ENCODE data around the gene PAM. TPM values are rescaled to one million over a fixed set of nuclear protein-coding genes. Genes with fewer than 3 reads are reported as not detected.

The PAM gene
- total RNA-seq, 2 donors from 2014 or later = 76.8 to 171 TPM

DNA sequence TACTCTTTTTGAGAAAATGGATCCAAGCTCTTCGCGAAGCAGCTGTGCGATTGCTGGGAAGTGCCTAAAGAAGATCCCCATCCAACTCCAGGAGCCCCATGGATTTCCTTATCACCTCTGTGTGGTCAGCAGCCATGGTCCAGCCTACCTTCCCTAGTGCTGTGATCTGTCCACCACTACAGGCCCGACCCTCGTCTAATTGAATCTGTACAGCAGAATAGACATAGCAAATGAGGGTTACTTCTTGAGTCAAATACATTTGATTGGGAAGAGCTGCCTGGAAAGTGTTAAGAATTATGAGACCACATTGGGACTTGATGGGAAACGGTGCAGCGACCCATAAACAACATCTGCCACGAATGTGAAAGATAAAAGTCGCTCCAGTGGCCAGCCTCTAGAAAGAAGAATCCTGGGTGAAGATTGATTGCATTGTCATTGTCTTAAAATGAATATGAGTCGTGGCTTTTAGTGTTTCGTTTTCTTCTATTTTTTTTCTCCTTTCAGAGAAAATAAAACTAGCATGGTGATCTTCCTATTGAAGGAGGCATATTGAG is 118.4 kb downstream of the PAM start:
- H3K36me3 ChIP-seq = no peaks in the 10 kb centered on the region
- 91% methylated on average over 11 of the region's 11 CpGs for WGBS
- no peak overlapping the region for H3K27ac ChIP-seq
- H3K4me3 ChIP-seq = no peak overlapping the region
- no peaks in the 10 kb centered on the region for H3K4me1 ChIP-seq (replicated peaks)
- no peaks in the 10 kb centered on the region for H3K27me3 ChIP-seq (replicated peaks; ENCODE audit: insufficient read depth)
- TF ChIP-seq POLR2A (IDR thresholded peaks at IDR 0.05) (no peak), POLR2AphosphoS5 (IDR thresholded peaks at IDR 0.05) (no peak)
- TF ChIP-seq, protein P1, sequence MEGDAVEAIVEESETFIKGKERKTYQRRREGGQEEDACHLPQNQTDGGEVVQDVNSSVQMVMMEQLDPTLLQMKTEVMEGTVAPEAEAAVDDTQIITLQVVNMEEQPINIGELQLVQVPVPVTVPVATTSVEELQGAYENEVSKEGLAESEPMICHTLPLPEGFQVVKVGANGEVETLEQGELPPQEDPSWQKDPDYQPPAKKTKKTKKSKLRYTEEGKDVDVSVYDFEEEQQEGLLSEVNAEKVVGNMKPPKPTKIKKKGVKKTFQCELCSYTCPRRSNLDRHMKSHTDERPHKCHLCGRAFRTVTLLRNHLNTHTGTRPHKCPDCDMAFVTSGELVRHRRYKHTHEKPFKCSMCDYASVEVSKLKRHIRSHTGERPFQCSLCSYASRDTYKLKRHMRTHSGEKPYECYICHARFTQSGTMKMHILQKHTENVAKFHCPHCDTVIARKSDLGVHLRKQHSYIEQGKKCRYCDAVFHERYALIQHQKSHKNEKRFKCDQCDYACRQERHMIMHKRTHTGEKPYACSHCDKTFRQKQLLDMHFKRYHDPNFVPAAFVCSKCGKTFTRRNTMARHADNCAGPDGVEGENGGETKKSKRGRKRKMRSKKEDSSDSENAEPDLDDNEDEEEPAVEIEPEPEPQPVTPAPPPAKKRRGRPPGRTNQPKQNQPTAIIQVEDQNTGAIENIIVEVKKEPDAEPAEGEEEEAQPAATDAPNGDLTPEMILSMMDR (IDR thresholded peaks at IDR 0.05) = no peak
- no peaks in the 10 kb centered on the region for H3K9me3 ChIP-seq
- intact Hi-C loops (cut with DNase I) = no loop called here
- no peak for DNase-seq (ENCODE audit: low spot score)

DNA sequence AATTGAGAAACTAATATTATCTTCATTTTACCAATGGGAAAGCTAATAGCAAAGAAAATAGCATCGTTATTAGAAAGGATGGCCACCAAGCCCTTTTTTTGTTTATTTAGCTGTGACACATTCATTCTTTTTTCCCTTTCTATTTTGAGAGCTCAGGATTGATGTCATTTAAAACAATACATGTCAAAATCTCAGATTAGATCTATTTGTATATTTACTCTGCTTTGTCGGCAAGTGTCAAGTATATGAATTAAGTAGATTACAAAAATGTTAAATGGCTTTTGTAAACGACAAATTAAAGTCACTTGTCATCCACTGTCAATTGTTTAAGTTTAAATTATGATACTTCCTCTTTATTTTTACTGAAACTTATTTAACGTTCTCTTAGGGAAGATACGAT is 118.9 kb downstream of the PAM start:
- no peak overlapping the region for H3K4me3 ChIP-seq
- no peaks in the 10 kb centered on the region for H3K4me1 ChIP-seq (replicated peaks)
- DNase-seq (ENCODE audit: low spot score) = no peak
- intact Hi-C loops (cut with DNase I) = no loop called here
- no peak overlapping the region for H3K27ac ChIP-seq
- no peaks in the 10 kb centered on the region for H3K9me3 ChIP-seq
- no peaks in the 10 kb centered on the region for H3K36me3 ChIP-seq
- WGBS = 67% methylated on average over 5 of the region's 5 CpGs
- no peaks in the 10 kb centered on the region for H3K27me3 ChIP-seq (replicated peaks; ENCODE audit: insufficient read depth)
- TF ChIP-seq, protein P1 (IDR thresholded peaks at IDR 0.05) = no peak
- no peak for TF ChIP-seq POLR2AphosphoS5 (IDR thresholded peaks at IDR 0.05)
- TF ChIP-seq POLR2A (IDR thresholded peaks at IDR 0.05) = no peak

DNA sequence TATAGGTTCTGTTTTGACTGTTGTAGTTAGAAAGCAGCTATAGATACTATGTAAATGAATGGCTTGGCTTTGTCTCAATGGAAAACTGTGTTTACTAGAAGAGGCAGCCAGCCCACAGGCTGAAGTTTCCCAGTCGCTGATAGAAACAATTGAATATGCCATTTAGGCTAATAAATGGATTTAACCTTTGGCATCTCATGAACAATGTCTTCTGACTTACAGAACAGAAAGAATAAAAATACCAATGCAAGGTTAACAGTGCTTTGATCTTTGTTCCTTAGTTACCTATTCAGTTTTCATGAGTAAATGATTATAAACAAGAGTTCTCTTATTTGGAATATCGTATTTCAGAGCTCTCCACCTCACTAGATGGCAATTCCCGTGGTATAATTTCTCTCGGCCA is 120.6 kb downstream of the PAM start:
- Histone ChIP-seq H3K4me1 (replicated peaks) (no peaks in the 10 kb centered on the region), H3K4me3 (no peak overlapping the region), H3K27ac (no peak overlapping the region), H3K36me3 (no peaks in the 10 kb centered on the region), H3K27me3 (replicated peaks; ENCODE audit: insufficient read depth) (no peaks in the 10 kb centered on the region), H3K9me3 (no peaks in the 10 kb centered on the region)
- intact Hi-C loops (cut with DNase I) = no loop called here
- DNase-seq (ENCODE audit: low spot score) = no peak
- WGBS = 20% methylated on average over 4 of the region's 4 CpGs
- TF ChIP-seq POLR2A (IDR thresholded peaks at IDR 0.05) (no peak), POLR2AphosphoS5 (IDR thresholded peaks at IDR 0.05) (no peak)
- TF ChIP-seq, protein P1 (IDR thresholded peaks at IDR 0.05) = no peak

DNA sequence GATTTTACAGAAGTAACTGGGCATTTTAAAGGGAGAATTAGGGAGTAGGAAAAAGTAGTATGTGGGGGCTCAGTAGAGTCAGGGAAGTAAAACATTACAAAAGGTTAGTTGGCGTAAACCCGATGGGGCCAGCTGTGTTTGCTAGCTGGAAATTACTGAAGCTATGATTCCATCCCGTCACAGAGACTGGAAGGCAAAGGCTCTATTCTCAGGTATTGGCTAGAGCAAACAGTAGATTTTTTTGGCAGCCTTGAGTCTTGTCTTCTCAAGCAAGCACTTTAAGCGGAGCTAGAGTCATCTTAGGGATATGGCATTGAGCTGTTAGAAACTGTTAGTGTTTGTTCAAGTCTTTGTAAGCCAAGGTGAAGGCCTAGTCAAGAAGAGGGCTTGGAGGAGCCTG is 121.5 kb downstream of the PAM start:
- intact Hi-C loops (cut with DNase I) = no loop called here
- no peaks in the 10 kb centered on the region for H3K9me3 ChIP-seq
- WGBS = 70% methylated on average over 4 of the region's 4 CpGs
- no peak overlapping the region for H3K4me3 ChIP-seq
- no peak overlapping the region for H3K27ac ChIP-seq
- no peaks in the 10 kb centered on the region for H3K4me1 ChIP-seq (replicated peaks)
- DNase-seq (ENCODE audit: low spot score) = no peak
- TF ChIP-seq POLR2A (IDR thresholded peaks at IDR 0.05) = no peak
- TF ChIP-seq POLR2AphosphoS5 (IDR thresholded peaks at IDR 0.05) = no peak
- TF ChIP-seq, protein P1 (IDR thresholded peaks at IDR 0.05) = no peak
- no peaks in the 10 kb centered on the region for H3K36me3 ChIP-seq
- no peaks in the 10 kb centered on the region for H3K27me3 ChIP-seq (replicated peaks; ENCODE audit: insufficient read depth)

DNA sequence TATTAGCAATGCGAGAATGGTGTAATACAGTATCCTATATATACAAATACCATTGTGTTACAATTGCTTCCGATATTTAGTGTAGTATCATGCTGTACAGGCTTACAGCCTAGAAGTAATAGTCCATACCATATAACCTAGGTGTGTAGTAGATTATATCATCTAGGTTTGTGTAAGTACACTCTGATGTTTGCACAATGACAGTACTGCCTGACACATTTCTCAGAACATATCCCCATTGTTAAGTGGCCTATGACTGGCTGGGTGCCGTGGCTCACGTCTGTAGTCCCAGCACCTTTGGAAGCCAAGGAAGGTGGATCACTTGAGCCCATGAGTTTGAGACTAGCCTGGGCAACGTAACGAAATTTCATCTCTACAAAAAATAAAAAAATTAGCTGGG is 124.6 kb downstream of the PAM start:
- H3K27me3 ChIP-seq (replicated peaks; ENCODE audit: insufficient read depth) = no peaks in the 10 kb centered on the region
- DNase-seq (ENCODE audit: low spot score) = no peak
- 95% methylated on average over 6 of the region's 6 CpGs for WGBS
- H3K4me3 ChIP-seq = no peak overlapping the region
- TF ChIP-seq, protein P1 (IDR thresholded peaks at IDR 0.05) = no peak
- TF ChIP-seq POLR2A (IDR thresholded peaks at IDR 0.05) (no peak), POLR2AphosphoS5 (IDR thresholded peaks at IDR 0.05) (no peak)
- H3K27ac ChIP-seq = no peak overlapping the region
- H3K9me3 ChIP-seq = no peaks in the 10 kb centered on the region
- H3K36me3 ChIP-seq = no peaks in the 10 kb centered on the region
- intact Hi-C loops (cut with DNase I) = no loop called here
- no peaks in the 10 kb centered on the region for H3K4me1 ChIP-seq (replicated peaks)

Measured in prostate gland (tissue), 2 donors.